ENCODE data around the gene LEFTY2. TPM values are rescaled to one million over a fixed set of nuclear protein-coding genes. Genes with fewer than 3 reads are reported as not detected.
A peak's percentile ranks its signal among the peaks of the same experiment; 100 is the strongest.

Gene LEFTY2
- total RNA-seq, 1 donor from 2014 or later: not detected

GRCh38 chr1:225911191-225912130, 29.6 kb downstream of the LEFTY2 start:
- no peak for DNase-seq (ENCODE audit: low read depth)
- peak; percentile 51 for TF ChIP-seq CTCF (IDR thresholded peaks at IDR 0.05; ENCODE audit: insufficient read depth, low read length, poor library complexity, severe bottlenecking)
- Histone ChIP-seq H3K4me3 (ENCODE audit: low read depth, low read length) (no peak overlapping the region), H3K27me3 (ENCODE audit: control insufficient read depth, insufficient read depth, low read length) (no peaks in the 10 kb centered on the region), H3K36me3 (ENCODE audit: control insufficient read depth, insufficient read depth, low read length) (no peaks in the 10 kb centered on the region)

- Histone ChIP-seq H3K36me3 (ENCODE audit: control insufficient read depth, insufficient read depth, low read length) (no peaks in the 10 kb centered on the region), H3K4me3 (ENCODE audit: low read depth, low read length) (no peak overlapping the region), H3K27me3 (ENCODE audit: control insufficient read depth, insufficient read depth, low read length) (no peaks in the 10 kb centered on the region)
- no peak for DNase-seq (ENCODE audit: low read depth)
- no peak for TF ChIP-seq CTCF (IDR thresholded peaks at IDR 0.05; ENCODE audit: insufficient read depth, low read length, poor library complexity, severe bottlenecking)
Observed at GRCh38 chr1:225909477-225909876, 31.5 kb downstream of the LEFTY2 start.

- no peak for TF ChIP-seq CTCF (IDR thresholded peaks at IDR 0.05; ENCODE audit: insufficient read depth, low read length, poor library complexity, severe bottlenecking)
- Histone ChIP-seq H3K4me3 (ENCODE audit: low read depth, low read length) (no peak overlapping the region), H3K27me3 (ENCODE audit: control insufficient read depth, insufficient read depth, low read length) (no peaks in the 10 kb centered on the region), H3K36me3 (ENCODE audit: control insufficient read depth, insufficient read depth, low read length) (no peaks in the 10 kb centered on the region)
- DNase-seq (ENCODE audit: low read depth): no peak
Observed at GRCh38 chr1:225908773-225909172, 32.2 kb downstream of the LEFTY2 start.

GRCh38 chr1:225908013-225908640, 32.9 kb downstream of the LEFTY2 start:
- no peak overlapping the region for H3K4me3 ChIP-seq (ENCODE audit: low read depth, low read length)
- no peak for DNase-seq (ENCODE audit: low read depth)
- H3K36me3 ChIP-seq (ENCODE audit: control insufficient read depth, insufficient read depth, low read length): no peaks in the 10 kb centered on the region
- H3K27me3 ChIP-seq (ENCODE audit: control insufficient read depth, insufficient read depth, low read length): no peaks in the 10 kb centered on the region
- no peak for TF ChIP-seq CTCF (IDR thresholded peaks at IDR 0.05; ENCODE audit: insufficient read depth, low read length, poor library complexity, severe bottlenecking)

- H3K4me3 ChIP-seq (ENCODE audit: low read depth, low read length): no peak overlapping the region
- no peaks in the 10 kb centered on the region for H3K27me3 ChIP-seq (ENCODE audit: control insufficient read depth, insufficient read depth, low read length)
- DNase-seq (ENCODE audit: low read depth): no peak
- H3K36me3 ChIP-seq (ENCODE audit: control insufficient read depth, insufficient read depth, low read length): no peaks in the 10 kb centered on the region
- no peak for TF ChIP-seq CTCF (IDR thresholded peaks at IDR 0.05; ENCODE audit: insufficient read depth, low read length, poor library complexity, severe bottlenecking)
Observed at GRCh38 chr1:225907341-225907740, 33.7 kb downstream of the LEFTY2 start.
